T follicular helper cell (primary cell): ENCODE data around the gene CLEC4M.
"Not testable (repeated sequence)": the region's sequence is repeated elsewhere in the genome, so short reads cannot be mapped to it uniquely, and the experiment has no call there.

ENCODE experiments used
- DNase-seq: peaks from one replicate; pipeline ENCODE4 v3.0.0-alpha.2; 2020; ENCODE audit warnings: low read depth

Gene CLEC4M

DNA sequence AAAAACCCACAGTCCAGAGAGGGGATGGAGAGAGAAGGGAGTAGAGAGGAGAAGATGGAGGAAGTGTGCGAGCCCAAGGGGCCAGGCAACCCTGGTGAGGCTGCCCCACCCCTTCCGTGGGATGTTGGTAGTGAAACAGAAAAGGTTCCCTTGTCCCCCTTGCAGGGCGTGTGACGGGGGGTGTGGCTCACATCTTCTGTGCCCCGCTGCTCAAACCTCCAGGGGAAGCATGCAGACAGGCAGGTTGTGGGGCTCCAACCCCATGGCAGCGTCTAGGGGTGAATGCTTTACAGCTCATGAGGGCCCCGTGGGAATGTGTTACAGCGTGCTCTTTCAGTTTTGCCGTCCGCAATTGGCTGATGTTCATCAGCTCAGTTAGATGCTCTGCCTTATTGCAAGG lies 52.3 kb downstream of the CLEC4M start:
- no peak for DNase-seq

DNA sequence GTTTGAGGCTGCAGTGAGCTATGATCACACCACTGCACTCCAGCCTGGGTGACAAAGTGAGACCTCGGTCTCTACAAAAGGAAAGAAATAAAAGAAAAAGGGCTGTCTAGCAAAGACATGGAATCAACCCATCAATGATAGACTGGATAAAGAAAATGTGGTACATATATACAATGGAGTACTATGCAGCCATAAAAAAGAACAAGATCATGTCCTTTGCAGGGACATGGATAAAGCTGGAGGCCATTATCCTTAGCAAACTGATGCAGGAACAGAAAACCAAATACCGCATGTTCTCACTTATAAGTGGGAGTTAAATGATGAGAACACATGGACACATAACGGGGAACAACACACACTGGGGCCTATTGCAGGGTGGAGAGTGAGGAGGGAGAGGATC lies 53.0 kb downstream of the CLEC4M start:
- not testable (repeated sequence) for DNase-seq

DNA sequence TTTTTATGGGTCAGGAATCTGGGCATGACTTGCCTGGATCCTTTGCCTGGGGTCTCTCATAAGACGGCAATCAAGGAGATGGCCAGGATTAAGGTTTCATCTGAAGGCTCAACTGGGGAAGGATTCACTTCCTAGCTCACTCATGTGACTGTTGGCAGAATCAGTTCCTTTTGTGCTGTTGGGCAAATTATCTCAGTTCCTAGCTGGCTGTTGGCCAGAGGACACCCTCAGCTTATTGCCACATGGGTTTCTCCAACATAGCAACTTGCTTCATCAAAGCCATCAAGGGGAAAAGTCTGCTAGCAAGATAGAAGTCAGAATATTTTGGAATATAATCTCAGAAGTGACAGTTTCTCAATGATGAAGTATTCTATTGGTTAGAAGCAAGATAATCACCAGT lies 54.8 kb downstream of the CLEC4M start:
- DNase-seq, result no peak

DNA sequence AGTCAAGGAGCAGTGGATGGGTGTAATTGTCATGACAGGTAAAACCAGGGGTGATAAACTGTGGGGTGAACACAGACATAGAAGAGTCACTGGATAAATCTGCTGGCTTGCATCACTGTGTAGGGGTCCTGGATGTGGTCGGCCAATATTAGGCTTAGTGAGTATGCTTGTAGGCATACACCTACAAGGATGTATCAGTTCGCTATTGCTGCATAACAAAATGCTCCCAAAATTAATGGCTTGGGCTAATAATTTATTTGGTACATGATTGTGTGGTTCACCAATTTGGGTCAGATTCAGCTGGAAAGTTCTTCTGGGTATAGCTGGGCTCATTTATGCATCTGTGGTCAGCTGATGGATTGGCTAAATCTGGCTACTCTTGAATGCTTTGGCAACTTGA lies 55.8 kb downstream of the CLEC4M start:
- DNase-seq, result no peak
